ENCODE data around the gene GOPC. TPM values are rescaled to one million over a fixed set of nuclear protein-coding genes. Genes with fewer than 3 reads are reported as not detected.

Gene GOPC
- total and polyA plus RNA-seq, 2 of the 13 experiments (the other 11 are each of a cell fraction or from before 2014, with no cell fraction given), result 20.9 to 41.5 TPM

GRCh38 chr6:117605169-117605826, 3.0 kb upstream of the GOPC start (continued):
- TF ChIP-seq GATAD1 (CRISPR knock-in tag; IDR thresholded peaks at IDR 0.05) (peak; percentile 47; the same call in 1 of the 2 replicates), HMG20A (CRISPR knock-in tag; IDR thresholded peaks at IDR 0.05; ENCODE audit: borderline replicate concordance) (0 out of 2 replicates have a peak, but pooled peaks have one; percentile 27), MYC (CRISPR knock-in tag; IDR thresholded peaks at IDR 0.05; ENCODE audit: borderline replicate concordance) (no peak), RAD51 (IDR thresholded peaks at IDR 0.05; ENCODE audit: borderline replicate concordance) (no peak), HHEX (CRISPR knock-in tag; IDR thresholded peaks at IDR 0.05) (no peak), SMC3 (IDR thresholded peaks at IDR 0.05; ENCODE audit: low read length) (peak; percentile 92), HNRNPK (IDR thresholded peaks at IDR 0.05; ENCODE audit: low read depth, low read length, poor library complexity, severe bottlenecking) (no peak), FOXA3 (CRISPR knock-in tag; IDR thresholded peaks at IDR 0.05) (0 out of 2 replicates have a peak, but pooled peaks have one; percentile 18), ZNF577 (CRISPR knock-in tag; IDR thresholded peaks at IDR 0.05; ENCODE audit: borderline replicate concordance, low read depth) (no peak), HNRNPLL (IDR thresholded peaks at IDR 0.05; ENCODE audit: low read depth, low read length, poor library complexity, severe bottlenecking) (no peak), REL (CRISPR knock-in tag; conservative IDR thresholded peaks at IDR 0.05) (0 out of 2 replicates have a peak, but pooled peaks have one; percentile 22), AGO2 (optimal IDR thresholded peaks at IDR 0.05; ENCODE audit: low read depth, low read length) (no peak), IKZF4 (CRISPR knock-in tag; IDR thresholded peaks at IDR 0.05; ENCODE audit: borderline replicate concordance, low read depth, not compliant biosample characterization) (no peak), FOXO1 (CRISPR knock-in tag; IDR thresholded peaks at IDR 0.05) (0 out of 2 replicates have a peak, but pooled peaks have one; percentile 12), KLF12 (CRISPR knock-in tag; IDR thresholded peaks at IDR 0.05; ENCODE audit: borderline replicate concordance) (no peak), ISL2 (CRISPR knock-in tag; IDR thresholded peaks at IDR 0.05) (0 out of 2 replicates have a peak, but pooled peaks have one; percentile 33), ZNF331 (CRISPR knock-in tag; IDR thresholded peaks at IDR 0.05) (peak; percentile 53; the same call in 1 of the 2 replicates), MIER2 (CRISPR knock-in tag; IDR thresholded peaks at IDR 0.05) (no peak), USF2 (IDR thresholded peaks at IDR 0.05; ENCODE audit: low read depth, low read length) (no peak), USF2 (CRISPR knock-in tag; IDR thresholded peaks at IDR 0.05; ENCODE audit: borderline replicate concordance) (no peak), MED1 (CRISPR knock-in tag; IDR thresholded peaks at IDR 0.05) (no peak), KLF11 (CRISPR knock-in tag; IDR thresholded peaks at IDR 0.05) (no peak), ZNF878 (CRISPR knock-in tag; IDR thresholded peaks at IDR 0.05) (no peak), MEIS2 (CRISPR knock-in tag; IDR thresholded peaks at IDR 0.05) (no peak), TAF1 (CRISPR knock-in tag; IDR thresholded peaks at IDR 0.05) (no peak), CCAR2 (optimal IDR thresholded peaks at IDR 0.05; ENCODE audit: low read depth, low read length) (no peak), RAD21 (CRISPR knock-in tag; IDR thresholded peaks at IDR 0.05) (peak; percentile 83)
- TF ChIP-seq, protein P1, sequence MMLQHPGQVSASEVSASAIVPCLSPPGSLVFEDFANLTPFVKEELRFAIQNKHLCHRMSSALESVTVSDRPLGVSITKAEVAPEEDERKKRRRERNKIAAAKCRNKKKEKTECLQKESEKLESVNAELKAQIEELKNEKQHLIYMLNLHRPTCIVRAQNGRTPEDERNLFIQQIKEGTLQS (CRISPR knock-in tag; IDR thresholded peaks at IDR 0.05), result no peak
- TF ChIP-seq, protein P2, sequence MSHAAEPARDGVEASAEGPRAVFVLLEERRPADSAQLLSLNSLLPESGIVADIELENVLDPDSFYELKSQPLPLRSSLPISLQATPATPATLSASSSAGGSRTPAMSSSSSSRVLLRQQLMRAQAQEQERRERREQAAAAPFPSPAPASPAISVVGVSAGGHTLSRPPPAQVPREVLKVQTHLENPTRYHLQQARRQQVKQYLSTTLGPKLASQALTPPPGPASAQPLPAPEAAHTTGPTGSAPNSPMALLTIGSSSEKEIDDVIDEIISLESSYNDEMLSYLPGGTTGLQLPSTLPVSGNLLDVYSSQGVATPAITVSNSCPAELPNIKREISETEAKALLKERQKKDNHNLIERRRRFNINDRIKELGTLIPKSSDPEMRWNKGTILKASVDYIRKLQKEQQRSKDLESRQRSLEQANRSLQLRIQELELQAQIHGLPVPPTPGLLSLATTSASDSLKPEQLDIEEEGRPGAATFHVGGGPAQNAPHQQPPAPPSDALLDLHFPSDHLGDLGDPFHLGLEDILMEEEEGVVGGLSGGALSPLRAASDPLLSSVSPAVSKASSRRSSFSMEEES (CRISPR knock-in tag; IDR thresholded peaks at IDR 0.05), result no peak
